Measurements from ENCODE around the gene TUBGCP5. TPM values are rescaled to one million over a fixed set of nuclear protein-coding genes. Genes with fewer than 3 reads are reported as not detected.
A peak's percentile ranks its signal among the peaks of the same experiment; 100 is the strongest.

TUBGCP5 gene
- total and polyA plus RNA-seq, 2 of the 4 experiments (the other 2 are of a cell fraction) = 13.0 to 19.4 TPM

DNA sequence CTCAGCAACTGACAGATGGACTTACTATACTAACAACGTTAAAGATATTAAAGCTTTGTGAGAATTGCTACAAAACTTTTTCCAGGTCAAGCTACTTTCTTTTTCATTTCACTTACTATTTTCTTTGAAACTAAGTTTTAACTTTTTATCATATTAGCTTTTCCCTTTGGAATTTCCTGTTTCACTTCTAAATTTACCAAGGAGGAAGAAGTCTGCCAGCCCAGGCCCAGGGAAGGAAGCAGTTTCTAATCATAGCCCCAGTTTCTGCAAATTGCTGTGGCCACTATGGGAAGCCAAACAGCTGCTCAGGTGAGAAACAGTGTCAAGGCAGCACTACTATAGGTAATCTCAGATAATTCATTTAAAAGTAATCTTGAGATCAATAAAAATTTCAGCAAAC is 77.6 kb downstream of the TUBGCP5 start:
- WGBS, 2 experiments (ENCODE audit: extremely low coverage in 2 of 2, insufficient read length in 1 of 2) = no CpG with 5 or more reads among the region's 1 CpG
- ChIA-PET CTCF (no interaction called here), POLR2A (ENCODE audit: unreplicated experiment) (no interaction called here)
- H3K9ac ChIP-seq (ENCODE audit: low read depth, low read length) = no peak overlapping the region
- DNase-seq = peak; percentile 41
- peaks cover 85% of the 10 kb centered on the region for H4K20me1 ChIP-seq (ENCODE audit: insufficient read depth, low read length)
- peak overlapping the region; percentile 60 for H2AK9ac ChIP-seq (replicated peaks; ENCODE audit: low read depth, low read length, poor library complexity)
- ATAC-seq (ENCODE audit: low read depth) = peak; percentile 33; the same call in 1 of the 2 replicates
- H3K4ac ChIP-seq (ENCODE audit: low read depth, low read length) = peak overlapping the region; percentile 71; the same call in 1 of the 2 replicates
- H3K4me2 ChIP-seq (ENCODE audit: low read depth, low read length) = peak overlapping the region; percentile 43
- peak overlapping the region; percentile 65; the same call in 1 of the 2 replicates for H3K27ac ChIP-seq (ENCODE audit: insufficient read depth, low read length)
- peaks cover 23% of the 10 kb centered on the region for H3K4me1 ChIP-seq (ENCODE audit: control insufficient read depth, insufficient read depth, low read length)
- H2BK20ac ChIP-seq (ENCODE audit: low read depth, low read length) = no peak overlapping the region
- H3K14ac ChIP-seq (replicated peaks; ENCODE audit: low read depth, low read length) = peak overlapping the region; percentile 77; the same call in 1 of the 2 replicates
- in situ Hi-C loops (cut with MboI; ENCODE audit: low sequenced_read_pairs) (no loop called here), intact Hi-C loops (cut with micrococcal nuclease) (loop anchor here (1.0 kb wide), 1 partner anchor 19 kb away; the partner anchor contains the start of gene CYFIP1), dilution Hi-C loops (cut with HindIII; ENCODE audit: low sequenced_read_pairs, unreplicated experiment) (no loop called here)
- H3K79me1 ChIP-seq (ENCODE audit: low read depth in 1 of 2, low read length in 2 of 2) = peaks cover 13 to 87% of the 10 kb centered on the region in 2 experiments
- 0 out of 2 replicates have a peak overlapping the region, but pooled peaks have one; percentile 60 for H2BK120ac ChIP-seq (ENCODE audit: low read depth, low read length)
- no peaks in the 10 kb centered on the region for H3K9me3 ChIP-seq (ENCODE audit: control insufficient read depth, insufficient read depth, low read length)
- no peak overlapping the region for H2AK5ac ChIP-seq (ENCODE audit: low read depth, low read length)
- no peak overlapping the region for H4K91ac ChIP-seq (ENCODE audit: insufficient read depth, low read depth, low read length)
- no peaks in the 10 kb centered on the region for H3K27me3 ChIP-seq (ENCODE audit: control insufficient read depth, insufficient read depth, low read length)
- BruUV-seq (replicated peaks) = no TSS peak
- H2AFZ ChIP-seq (replicated peaks; ENCODE audit: low read length, poor library complexity) = no peak overlapping the region
- H3K56ac ChIP-seq (ENCODE audit: extremely low read depth, insufficient read depth, low read length) = no peak overlapping the region
- H3K36me3 ChIP-seq (ENCODE audit: control insufficient read depth, insufficient read depth, low read length) = peaks cover 3% of the 10 kb centered on the region
- no peak for TF ChIP-seq POLR2A (IDR thresholded peaks at IDR 0.05; ENCODE audit: low read depth, low read length)
- TF ChIP-seq, protein P1, sequence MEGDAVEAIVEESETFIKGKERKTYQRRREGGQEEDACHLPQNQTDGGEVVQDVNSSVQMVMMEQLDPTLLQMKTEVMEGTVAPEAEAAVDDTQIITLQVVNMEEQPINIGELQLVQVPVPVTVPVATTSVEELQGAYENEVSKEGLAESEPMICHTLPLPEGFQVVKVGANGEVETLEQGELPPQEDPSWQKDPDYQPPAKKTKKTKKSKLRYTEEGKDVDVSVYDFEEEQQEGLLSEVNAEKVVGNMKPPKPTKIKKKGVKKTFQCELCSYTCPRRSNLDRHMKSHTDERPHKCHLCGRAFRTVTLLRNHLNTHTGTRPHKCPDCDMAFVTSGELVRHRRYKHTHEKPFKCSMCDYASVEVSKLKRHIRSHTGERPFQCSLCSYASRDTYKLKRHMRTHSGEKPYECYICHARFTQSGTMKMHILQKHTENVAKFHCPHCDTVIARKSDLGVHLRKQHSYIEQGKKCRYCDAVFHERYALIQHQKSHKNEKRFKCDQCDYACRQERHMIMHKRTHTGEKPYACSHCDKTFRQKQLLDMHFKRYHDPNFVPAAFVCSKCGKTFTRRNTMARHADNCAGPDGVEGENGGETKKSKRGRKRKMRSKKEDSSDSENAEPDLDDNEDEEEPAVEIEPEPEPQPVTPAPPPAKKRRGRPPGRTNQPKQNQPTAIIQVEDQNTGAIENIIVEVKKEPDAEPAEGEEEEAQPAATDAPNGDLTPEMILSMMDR (conservative IDR thresholded peaks at IDR 0.05; ENCODE audit: low read depth, low read length) = no peak
- H2BK5ac ChIP-seq (ENCODE audit: low read depth, low read length, poor library complexity, severe bottlenecking) = peak overlapping the region; percentile 75
- H2BK15ac ChIP-seq (ENCODE audit: low read depth, low read length) = peak overlapping the region; percentile 78; the same call in 1 of the 3 replicates
- H4K8ac ChIP-seq (ENCODE audit: low read depth in 2 of 2, low read length in 2 of 2) = peak overlapping the region in 1 of 2 experiments; percentile 83; a peak in 2 of 4 replicates
- peak overlapping the region; percentile 34; the same call in 1 of the 2 replicates for H3K23ac ChIP-seq (ENCODE audit: low read depth, low read length)
- peak overlapping the region; percentile 28; the same call in 1 of the 2 replicates for H3K18ac ChIP-seq (ENCODE audit: low read depth, low read length)
- H4K5ac ChIP-seq (ENCODE audit: low read depth, low read length) = no peak overlapping the region
- no peak overlapping the region for H3K4me3 ChIP-seq (ENCODE audit: insufficient read depth, low read depth, low read length)
- H3K9me1 ChIP-seq (ENCODE audit: insufficient read depth, low read length) = peaks cover 40% of the 10 kb centered on the region

All from IMR-90 (cell line).